B cell (primary cell): Measurements from ENCODE around the gene TCF12. TPM values are rescaled to one million over a fixed set of nuclear protein-coding genes. Genes with fewer than 3 reads are reported as not detected.

ENCODE experiments used
- ATAC-seq: fragments of 200-7000 bp; cut with Tn5 transposase; one replicate; pipeline ENCODE4 v1.10.0; 2021; ENCODE audit warnings: low read depth, mild to moderate bottlenecking, moderate number of reproducible peaks, moderate library complexity
- CTCF ChIA-PET: fragments of 350-600 bp; sonication (Branson Sonifier 250); formaldehyde crosslinking; loops from one replicate; lab custom pipeline; 2021; ENCODE audit warnings: antibody characterized with exemption, inconsistent platforms; lab: Charles Lee
- POLR2A ChIA-PET: fragments of 350-600 bp; sonication (Branson Sonifier 250); formaldehyde crosslinking; loops from one replicate; lab custom pipeline; 2021; ENCODE audit warnings: antibody characterized with exemption; lab: Charles Lee
- DNase-seq: peaks from one replicate; pipeline ENCODE4 v3.0.0; 2013
- H2AFZ ChIP-seq: 2 replicates; pipeline ENCODE4 v1.6.1; 2012; ENCODE audit warnings: mild to moderate bottlenecking, low read depth, low read length; ENCODE audit not compliant: insufficient read depth, poor library complexity, severe bottlenecking
- H3K27ac ChIP-seq, 2 donors: 1 replicate in 1 of 2; 2 replicates in 1 of 2; pipeline ENCODE4 v1.5.1; 2012 to 2013; ENCODE audit warnings: low read length in 2 of 2, mild to moderate bottlenecking in 2 of 2, moderate library complexity in 1 of 2
- H3K27me3 ChIP-seq, 4 experiments: fragments of 200-600 bp in 1 of 4; sonication (generic) in 1 of 4; replicated peaks in 1 of 4; 1 replicate in 2 of 4; 2 replicates in 2 of 4; pipeline versions ENCODE4 v1.6.1 to v1.7.0; 2013 to 2016; ENCODE audit warnings: low read length in 3 of 4, mild to moderate bottlenecking in 2 of 4, mixed read lengths in 1 of 4, moderate library complexity in 1 of 4; ENCODE audit not compliant: insufficient read depth in 4 of 4, control insufficient read depth in 3 of 4; ENCODE audit errors: control extremely low read depth in 1 of 4
- H3K36me3 ChIP-seq, 2 experiments: replicated peaks in 1 of 2; 1 replicate in 1 of 2; 2 replicates in 1 of 2; pipeline versions ENCODE4 v1.6.1 to v1.7.1; 2013; ENCODE audit warnings: low read length in 1 of 2; ENCODE audit not compliant: insufficient read depth in 2 of 2, control insufficient read depth in 1 of 2; ENCODE audit errors: control extremely low read depth in 1 of 2, extremely low read depth in 1 of 2
- H3K4me1 ChIP-seq, 2 donors: fragments of 200-600 bp in 1 of 2; sonication (generic) in 1 of 2; 1 replicate in 1 of 2; 2 replicates in 1 of 2; pipeline versions ENCODE4 v1.5.1 to v1.6.1; 2013 to 2017; ENCODE audit warnings: low read length in 2 of 2; ENCODE audit not compliant: control insufficient read depth in 2 of 2, insufficient read depth in 2 of 2
- H3K4me2 ChIP-seq: replicated peaks from 2 replicates; pipeline ENCODE3; 2012; ENCODE audit warnings: mild to moderate bottlenecking, low read depth, low read length; ENCODE audit not compliant: poor library complexity, severe bottlenecking
- H3K4me3 ChIP-seq, 5 experiments: fragments of 200-600 bp in 1 of 5; sonication (generic) in 1 of 5; 1 replicate in 3 of 5; 2 replicates in 2 of 5; pipeline versions ENCODE4 v1.5.1 to v1.7.0; 2011 to 2016; ENCODE audit warnings: low read length in 4 of 5, mild to moderate bottlenecking in 4 of 5, low read depth in 2 of 5, control low read depth in 1 of 5, moderate library complexity in 1 of 5; ENCODE audit not compliant: insufficient read depth in 1 of 5; ENCODE audit errors: control extremely low read depth in 1 of 5, extremely low read depth in 1 of 5
- H3K79me2 ChIP-seq: fragments of 200-600 bp; sonication (generic); one replicate; pipeline ENCODE4 v1.6.0; 2016; ENCODE audit warnings: low read length; ENCODE audit not compliant: control insufficient read depth, insufficient read depth
- H3K9ac ChIP-seq: fragments of 200-600 bp; sonication (generic); 2 replicates; pipeline ENCODE4 v1.6.1; 2017; ENCODE audit warnings: mild to moderate bottlenecking, low read length, moderate library complexity
- H3K9me3 ChIP-seq, 3 donors: one replicate each; pipeline versions ENCODE4 v1.6.1 to v1.7.1; 2013; ENCODE audit warnings: low read length in 2 of 3; ENCODE audit not compliant: control insufficient read depth in 2 of 3, insufficient read depth in 1 of 3; ENCODE audit errors: control extremely low read depth in 1 of 3
- H4K20me1 ChIP-seq: 2 replicates; pipeline ENCODE4 v1.6.0; 2012; ENCODE audit warnings: mild to moderate bottlenecking, low read length; ENCODE audit not compliant: insufficient read depth, control insufficient read depth, poor library complexity, severe bottlenecking
- H3K27ac Mint-ChIP-seq: one replicate; pipeline ENCODE4 v1.8.0; 2021; ENCODE audit warnings: mixed read lengths
- H3K27me3 Mint-ChIP-seq: one replicate; pipeline ENCODE4 v1.8.0; 2021; ENCODE audit warnings: mixed read lengths
- H3K4me1 Mint-ChIP-seq: one replicate; pipeline ENCODE4 v1.8.0; 2021; ENCODE audit warnings: mixed read lengths
- H3K4me3 Mint-ChIP-seq: one replicate; pipeline ENCODE4 v1.8.0; 2021; ENCODE audit warnings: mixed read lengths
- H3K9me3 Mint-ChIP-seq: one replicate; pipeline ENCODE4 v1.8.0; 2022; ENCODE audit warnings: mixed read lengths; ENCODE audit not compliant: insufficient read depth
- CTCF ChIP-seq: fragments of 200-600 bp; IDR thresholded peaks from one replicate; pipeline ENCODE4 v1.8.0; 2022; ENCODE audit warnings: antibody characterized with exemption, mild to moderate bottlenecking
- EZH2 ChIP-seq: IDR thresholded peaks from 2 replicates; pipeline ENCODE4 v1.6.1; 2012; ENCODE audit warnings: borderline replicate concordance, low read depth, mild to moderate bottlenecking, moderate library complexity, low read length; ENCODE audit not compliant: insufficient read depth, poor library complexity, severe bottlenecking
- WGBS: methylation state at CpG from one replicate; pipeline ENCODE4 v1.1.5; 2013; ENCODE audit warnings: missing lambda C conversion rate; ENCODE audit not compliant: insufficient coverage; 5-methylcytosine and 5-hydroxymethylcytosine counted together
- intact Hi-C: fragments of 100-400 bp; cut with micrococcal nuclease; formaldehyde crosslinking; loops from one replicate; pipeline ENCODE4 v1.10.0; 2022
- polyA plus RNA-seq: library from polyadenylated mRNA; depleted of rRNA; stranded (reverse); fragments of >200 nt; gene quantifications from 2 replicates; pipeline ENCODE4 v1.2.3, GENCODE V29; 2012
- total RNA-seq, 2 donors: library from RNA; stranded (reverse); fragments of 120-200 nt in 1 of 2; gene quantifications; 1 replicate in 1 of 2; 2 replicates in 1 of 2; pipeline versions ENCODE4 v1.2.3 to v1.2.4, GENCODE V29; 2013 to 2022

Gene TCF12
- total and polyA plus RNA-seq, 2 donors (not counting 1 experiment from before 2014, with no cell fraction given) = 27.1 to 131 TPM

GRCh38 chr15:57069423-57069822 lies 151.0 kb downstream of the TCF12 start:
- ChIA-PET POLR2A (no interaction called here), CTCF (no interaction called here)
- no peaks in the 10 kb centered on the region for H3K9me3 ChIP-seq
- peaks cover 1 to 6% of the 10 kb centered on the region in 2 donors for H3K4me1 ChIP-seq
- no peak overlapping the region for H2AFZ ChIP-seq
- Mint-ChIP-seq H3K27me3 (no peaks in the 10 kb centered on the region), H3K27ac (no peak overlapping the region), H3K9me3 (no peaks in the 10 kb centered on the region), H3K4me1 (peaks cover 44% of the 10 kb centered on the region), H3K4me3 (no peak overlapping the region)
- peaks cover 5% of the 10 kb centered on the region for H4K20me1 ChIP-seq
- no CpG with 5 or more reads among the region's 2 CpGs for WGBS
- no peak overlapping the region for H3K4me2 ChIP-seq
- intact Hi-C loops = no loop called here
- no peak overlapping the region for H3K9ac ChIP-seq
- H3K27me3 ChIP-seq = no peaks in the 10 kb centered on the region
- H3K27ac ChIP-seq = no peak overlapping the region
- no peak for TF ChIP-seq EZH2
- no peak for ATAC-seq
- no peak for DNase-seq
- peaks cover 0 to 2% of the 10 kb centered on the region in 2 experiments for H3K36me3 ChIP-seq
- no peaks in the 10 kb centered on the region for H3K79me2 ChIP-seq
- H3K4me3 ChIP-seq = no peak overlapping the region

GRCh38 chr15:57070674-57071073 lies 152.2 kb downstream of the TCF12 start:
- no peak overlapping the region for H3K4me2 ChIP-seq
- Mint-ChIP-seq H3K4me1 (peaks cover 52% of the 10 kb centered on the region), H3K9me3 (no peaks in the 10 kb centered on the region), H3K4me3 (no peak overlapping the region), H3K27me3 (no peaks in the 10 kb centered on the region), H3K27ac (no peak overlapping the region)
- H3K9ac ChIP-seq = no peak overlapping the region
- TF ChIP-seq EZH2 (no peak), CTCF (no peak)
- ATAC-seq (no peak), DNase-seq (no peak)
- no peaks in the 10 kb centered on the region for H3K9me3 ChIP-seq
- no peak overlapping the region for H3K27ac ChIP-seq
- POLR2A ChIA-PET = no interaction called here
- CTCF ChIA-PET = no interaction called here
- H4K20me1 ChIP-seq = peaks cover 5% of the 10 kb centered on the region
- no CpG with 5 or more reads among the region's 1 CpG for WGBS
- H3K4me1 ChIP-seq = peaks cover 3 to 7% of the 10 kb centered on the region in 2 donors
- intact Hi-C loops = no loop called here
- no peak overlapping the region for H2AFZ ChIP-seq
- H3K27me3 ChIP-seq = no peaks in the 10 kb centered on the region
- H3K79me2 ChIP-seq = peaks cover 7% of the 10 kb centered on the region
- no peaks in the 10 kb centered on the region for H3K36me3 ChIP-seq
- no peak overlapping the region for H3K4me3 ChIP-seq
